GM18505 (cell line): Measurements from ENCODE around the gene ACY1.

ENCODE experiments used
- ATAC-seq: cut with Tn5 transposase; IDR thresholded peaks from one replicate; pipeline ENCODE4 v1.9.1; 2021; ENCODE audit not compliant: unreplicated experiment
- POLR2A ChIP-seq: IDR thresholded peaks from 4 replicates; pipeline ENCODE4 v1.6.1; 2011; ENCODE audit warnings: borderline replicate concordance; ENCODE audit not compliant: insufficient read depth, insufficient read length; ENCODE audit errors: extremely low read depth

ACY1 gene

GRCh38 chr3:51942603-51943450 is 40.5 kb upstream of the ACY1 start:
- ATAC-seq: no peak
- peak; percentile 55 for TF ChIP-seq POLR2A

- no peak for ATAC-seq
- TF ChIP-seq POLR2A: no peak
These were observed 39.6 kb upstream of the ACY1 start for GRCh38 chr3:51943451-51944391.

GRCh38 chr3:51944451-51945021 is 38.8 kb upstream of the ACY1 start:
- no peak for TF ChIP-seq POLR2A
- ATAC-seq: no peak

GRCh38 chr3:51945031-51945840 is 38.1 kb upstream of the ACY1 start:
- ATAC-seq: no peak

GRCh38 chr3:51945926-51946705 is 37.2 kb upstream of the ACY1 start:
- no peak for ATAC-seq
- no peak for TF ChIP-seq POLR2A

More at GRCh38 chr3:51945031-51945840, 38.1 kb upstream of the ACY1 start:
- no peak for TF ChIP-seq POLR2A

- ATAC-seq: no peak
- TF ChIP-seq POLR2A: no peak
These were observed 36.5 kb upstream of the ACY1 start for GRCh38 chr3:51946796-51947195.

GRCh38 chr3:51947215-51947900 is 36.0 kb upstream of the ACY1 start:
- ATAC-seq: no peak
- TF ChIP-seq POLR2A: no peak

- TF ChIP-seq POLR2A: no peak
- ATAC-seq: no peak
These were observed 35.2 kb upstream of the ACY1 start for GRCh38 chr3:51948016-51948580.

GRCh38 chr3:51949121-51949520 is 34.2 kb upstream of the ACY1 start:
- TF ChIP-seq POLR2A: no peak
- ATAC-seq: no peak

- ATAC-seq: no peak
- TF ChIP-seq POLR2A: no peak
These were observed 32.4 kb upstream of the ACY1 start for GRCh38 chr3:51950899-51951298.

- ATAC-seq: no peak
- no peak for TF ChIP-seq POLR2A
These were observed 29.9 kb upstream of the ACY1 start for GRCh38 chr3:51953445-51953844.
